HG03103 (cell line): ENCODE data around the gene CYP2B6.
"Not testable (repeated sequence)": the region's sequence is repeated elsewhere in the genome, so short reads cannot be mapped to it uniquely, and the experiment has no call there.

ENCODE experiments used
- ATAC-seq: cut with Tn5 transposase; IDR thresholded peaks from one replicate; pipeline ENCODE4 v1.9.1; 2021; ENCODE audit warnings: low read depth; ENCODE audit not compliant: unreplicated experiment

Gene CYP2B6

GRCh38 chr19:41029524-41030432 lies 38.7 kb downstream of the CYP2B6 start:
- ATAC-seq = no peak

GRCh38 chr19:41030651-41031050 lies 39.6 kb downstream of the CYP2B6 start:
- no peak for ATAC-seq

GRCh38 chr19:41031916-41032315 lies 40.8 kb downstream of the CYP2B6 start:
- no peak for ATAC-seq

- ATAC-seq = not testable (repeated sequence)
These were observed 42.2 kb downstream of the CYP2B6 start for GRCh38 chr19:41033324-41033723.

GRCh38 chr19:41039806-41040205 lies 48.7 kb downstream of the CYP2B6 start:
- no peak for ATAC-seq

- not testable (repeated sequence) for ATAC-seq
These were observed 54.0 kb downstream of the CYP2B6 start for GRCh38 chr19:41045095-41045494.

- no peak for ATAC-seq
These were observed 59.3 kb downstream of the CYP2B6 start for GRCh38 chr19:41050426-41050825.

- ATAC-seq = not testable (repeated sequence)
These were observed 61.1 kb downstream of the CYP2B6 start for GRCh38 chr19:41052162-41052561.

- ATAC-seq = not testable (repeated sequence)
These were observed 62.2 kb downstream of the CYP2B6 start for GRCh38 chr19:41053331-41053730.

GRCh38 chr19:41064974-41065569 lies 74.0 kb downstream of the CYP2B6 start:
- ATAC-seq = no peak
